SKM-1 treated with dmso at 0.1 percent for 144 hours (cell line): ENCODE data around the gene TBX3.

Source experiments
- DNase-seq: peaks from one replicate; lab custom pipeline; 2025; ENCODE audit not compliant: unreplicated experiment; lab: John Stamatoyannopoulos, UW

The TBX3 gene

GRCh38 chr12:114631242-114631641 lies 52.7 kb downstream of the TBX3 start:
- DNase-seq = no peak

- DNase-seq = no peak
Observed at GRCh38 chr12:114628199-114628598, 55.8 kb downstream of the TBX3 start.

DNA sequence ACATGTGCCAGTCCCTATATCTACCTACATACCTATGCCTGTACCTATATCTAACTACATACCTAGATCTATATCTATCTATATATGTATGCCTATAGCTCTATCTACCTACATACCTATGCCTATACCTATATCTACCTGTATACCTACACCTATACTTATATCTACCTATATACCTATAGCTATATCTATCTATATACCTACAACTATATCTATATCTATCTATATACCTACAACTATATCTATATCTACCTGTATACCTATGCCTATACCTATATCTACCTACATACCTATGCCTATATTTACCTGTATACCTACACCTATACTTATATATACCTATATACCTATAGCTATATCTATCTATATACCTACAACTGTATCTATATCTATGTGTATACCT lies 56.6 kb downstream of the TBX3 start:
- DNase-seq = no peak

DNA sequence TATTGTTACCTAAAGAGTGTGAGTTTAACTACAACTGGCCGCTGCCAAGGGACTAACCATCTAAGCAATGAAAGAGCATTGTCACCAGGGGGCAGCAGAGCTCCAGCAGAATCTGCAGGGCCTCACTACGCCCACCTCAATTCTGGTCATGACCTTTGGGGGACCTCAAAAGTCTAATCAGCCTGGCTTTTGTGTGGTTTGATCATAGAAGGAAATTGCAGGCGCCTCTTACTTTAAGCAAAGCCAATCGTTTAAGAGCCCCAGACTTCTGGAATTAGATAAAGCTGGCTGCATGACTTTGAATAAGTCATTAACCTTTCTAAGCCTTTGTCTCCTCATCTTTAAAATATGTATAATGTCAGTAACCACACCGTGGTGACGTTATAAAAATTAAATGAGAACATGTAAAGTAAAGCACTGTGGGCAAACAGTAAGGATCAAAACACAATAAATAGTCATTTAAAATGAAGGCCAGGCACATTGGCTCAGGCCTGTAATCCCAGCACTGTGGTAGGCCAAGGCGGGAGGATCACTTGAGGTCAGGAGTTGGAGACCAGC lies 58.6 kb downstream of the TBX3 start:
- no peak for DNase-seq

GRCh38 chr12:114623737-114624136 lies 60.2 kb downstream of the TBX3 start:
- no peak for DNase-seq
